ENCODE results near the gene CLDN5.

CLDN5 gene

DNA sequence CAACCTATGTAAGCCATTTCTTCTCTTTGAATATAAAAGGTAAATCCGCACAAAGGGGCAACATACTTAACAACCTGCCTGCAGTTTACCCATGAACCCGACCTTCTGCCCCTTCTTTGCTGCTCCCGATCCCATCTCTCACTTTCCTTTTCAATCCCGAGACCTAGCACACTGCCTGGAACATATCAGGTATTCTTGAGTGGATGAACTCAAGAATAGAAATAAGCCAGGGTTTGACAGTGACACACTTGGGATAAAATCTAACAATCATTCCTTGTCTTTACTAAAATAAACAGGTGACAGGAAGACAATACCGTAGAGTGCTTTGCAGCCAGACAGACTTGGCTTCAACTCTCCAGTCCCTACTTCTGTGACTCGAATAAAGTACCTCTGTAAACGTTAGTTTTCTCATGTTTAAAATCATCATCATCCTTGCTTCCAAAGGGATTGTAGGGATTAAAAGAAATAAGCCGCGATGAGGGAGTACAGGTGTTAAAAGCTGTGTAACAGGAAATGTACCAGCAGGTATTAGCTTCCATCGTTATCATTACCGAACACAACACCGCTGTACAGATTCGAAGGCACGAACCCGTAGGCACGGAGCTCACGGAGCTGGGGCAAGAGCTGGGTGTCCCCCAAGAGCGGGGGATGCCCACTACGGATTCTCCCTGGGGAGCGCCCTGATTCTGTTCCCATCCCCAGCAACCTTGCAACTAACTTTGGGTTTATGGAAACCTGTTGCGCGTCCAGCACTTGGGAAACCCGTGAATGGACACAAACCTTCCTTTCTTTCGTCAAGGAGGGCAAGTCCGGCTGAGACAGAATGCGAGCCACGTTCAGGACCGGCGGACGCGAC is 45.9 kb downstream of the CLDN5 start:
- H3K9me3 ChIP-seq, result no peaks in the 10 kb centered on the region
- peaks cover 25 to 27% of the 10 kb centered on the region in 2 experiments for H3K4me1 ChIP-seq (ENCODE audit: control insufficient read depth in 1 of 2, insufficient read depth in 1 of 2, low read depth in 1 of 2, low read length in 1 of 2)
- peak overlapping the region; percentile 76 to 85 for H3K4me3 ChIP-seq (ENCODE audit: low read depth in 1 of 2, low read length in 1 of 2)
- peaks cover 30% of the 10 kb centered on the region for H3K36me3 ChIP-seq
- no peaks in the 10 kb centered on the region for H3K27me3 ChIP-seq
- TF ChIP-seq, protein P1, sequence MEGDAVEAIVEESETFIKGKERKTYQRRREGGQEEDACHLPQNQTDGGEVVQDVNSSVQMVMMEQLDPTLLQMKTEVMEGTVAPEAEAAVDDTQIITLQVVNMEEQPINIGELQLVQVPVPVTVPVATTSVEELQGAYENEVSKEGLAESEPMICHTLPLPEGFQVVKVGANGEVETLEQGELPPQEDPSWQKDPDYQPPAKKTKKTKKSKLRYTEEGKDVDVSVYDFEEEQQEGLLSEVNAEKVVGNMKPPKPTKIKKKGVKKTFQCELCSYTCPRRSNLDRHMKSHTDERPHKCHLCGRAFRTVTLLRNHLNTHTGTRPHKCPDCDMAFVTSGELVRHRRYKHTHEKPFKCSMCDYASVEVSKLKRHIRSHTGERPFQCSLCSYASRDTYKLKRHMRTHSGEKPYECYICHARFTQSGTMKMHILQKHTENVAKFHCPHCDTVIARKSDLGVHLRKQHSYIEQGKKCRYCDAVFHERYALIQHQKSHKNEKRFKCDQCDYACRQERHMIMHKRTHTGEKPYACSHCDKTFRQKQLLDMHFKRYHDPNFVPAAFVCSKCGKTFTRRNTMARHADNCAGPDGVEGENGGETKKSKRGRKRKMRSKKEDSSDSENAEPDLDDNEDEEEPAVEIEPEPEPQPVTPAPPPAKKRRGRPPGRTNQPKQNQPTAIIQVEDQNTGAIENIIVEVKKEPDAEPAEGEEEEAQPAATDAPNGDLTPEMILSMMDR (IDR thresholded peaks at IDR 0.05), result no peak
- peak overlapping the region; percentile 99 for H3K27ac ChIP-seq

DNA sequence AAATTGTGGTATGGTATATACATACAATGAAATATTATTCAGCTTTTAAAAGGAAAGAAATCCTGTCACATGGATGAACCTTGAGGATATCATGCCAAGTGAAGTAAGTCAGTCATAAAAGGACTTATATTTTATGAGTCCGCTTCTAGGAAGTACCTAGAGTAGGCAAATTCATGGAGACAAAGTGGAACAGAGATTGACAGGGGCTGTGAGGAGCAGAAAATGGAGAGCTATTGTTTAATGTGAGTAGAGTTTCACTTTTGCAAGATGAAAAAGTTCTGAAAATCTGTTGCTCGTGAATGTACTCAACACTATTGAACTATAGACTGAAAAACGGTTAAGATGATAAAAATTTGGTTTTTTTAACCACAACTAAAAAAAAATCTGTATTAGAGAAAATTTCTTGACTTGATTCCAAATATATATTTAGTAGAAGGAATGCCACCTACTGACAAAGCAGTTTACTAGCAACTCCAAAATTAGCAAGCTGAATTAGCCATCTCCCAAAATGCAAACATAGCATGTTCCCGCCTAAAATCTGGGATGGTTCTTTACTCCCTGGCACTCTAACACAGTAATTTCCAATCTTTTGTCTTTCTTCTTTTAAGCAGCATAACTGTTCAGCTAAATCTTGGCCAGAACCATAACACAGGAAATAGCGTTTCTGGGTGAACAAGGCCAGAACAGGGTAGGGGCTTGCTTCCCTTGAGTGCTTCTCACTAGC is 46.7 kb downstream of the CLDN5 start:
- TF ChIP-seq, protein P1 (IDR thresholded peaks at IDR 0.05), result no peak
- H3K4me1 ChIP-seq (ENCODE audit: control insufficient read depth in 1 of 2, insufficient read depth in 1 of 2, low read depth in 1 of 2, low read length in 1 of 2), result peaks cover 25 to 27% of the 10 kb centered on the region in 2 experiments

GRCh38 chr22:19476023-19476422 is 48.2 kb downstream of the CLDN5 start:
- Histone ChIP-seq H3K4me1 (ENCODE audit: control insufficient read depth in 1 of 2, insufficient read depth in 1 of 2, low read depth in 1 of 2, low read length in 1 of 2) (peaks cover 25 to 27% of the 10 kb centered on the region in 2 experiments), H3K36me3 (peaks cover 53% of the 10 kb centered on the region)

More for the DNA sequence above, 46.7 kb downstream of the CLDN5 start:
- Histone ChIP-seq H3K4me3 (ENCODE audit: low read depth in 1 of 2, low read length in 1 of 2) (peak overlapping the region; percentile 76 to 85), H3K9me3 (no peaks in the 10 kb centered on the region), H3K27ac (peak overlapping the region; percentile 99), H3K36me3 (peaks cover 38% of the 10 kb centered on the region), H3K27me3 (no peaks in the 10 kb centered on the region)

DNA sequence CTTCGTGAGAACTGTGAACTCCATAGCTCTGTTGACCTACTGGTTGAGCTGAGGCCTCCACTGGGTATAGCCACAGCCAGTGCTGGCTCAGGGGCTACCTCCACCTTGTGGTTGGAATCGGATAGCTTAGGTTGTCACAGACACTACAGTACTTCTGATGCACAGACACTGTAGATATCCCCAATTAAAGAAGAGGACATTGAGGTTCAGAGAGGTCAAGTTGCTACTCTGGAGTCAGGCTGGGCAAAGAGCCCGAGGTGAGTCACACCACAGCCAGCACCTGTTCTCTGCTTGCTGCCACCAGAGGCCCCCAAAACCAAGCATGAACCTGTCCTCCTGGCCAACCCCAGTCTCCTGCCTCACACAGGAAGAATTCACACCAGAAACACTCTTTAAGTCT is 50.6 kb downstream of the CLDN5 start:
- Histone ChIP-seq H3K27me3 (no peaks in the 10 kb centered on the region), H3K4me3 (ENCODE audit: low read depth in 1 of 2, low read length in 1 of 2) (no peak overlapping the region), H3K36me3 (peaks cover 77% of the 10 kb centered on the region), H3K27ac (no peak overlapping the region), H3K4me1 (ENCODE audit: control insufficient read depth in 1 of 2, insufficient read depth in 1 of 2, low read depth in 1 of 2, low read length in 1 of 2) (peaks cover 15 to 16% of the 10 kb centered on the region in 2 experiments), H3K9me3 (no peaks in the 10 kb centered on the region)
- TF ChIP-seq, protein P1 (IDR thresholded peaks at IDR 0.05), result no peak

More at GRCh38 chr22:19476023-19476422, 48.2 kb downstream of the CLDN5 start:
- H3K9me3 ChIP-seq, result no peaks in the 10 kb centered on the region
- no peaks in the 10 kb centered on the region for H3K27me3 ChIP-seq
- H3K4me3 ChIP-seq (ENCODE audit: low read depth in 1 of 2, low read length in 1 of 2), result no peak overlapping the region
- no peak overlapping the region for H3K27ac ChIP-seq
- TF ChIP-seq, protein P1 (IDR thresholded peaks at IDR 0.05), result no peak

Data from neutrophil (primary cell).